HCT116 (cell line): ENCODE results near the gene IMPACT. TPM values are rescaled to one million over a fixed set of nuclear protein-coding genes. Genes with fewer than 3 reads are reported as not detected.

ENCODE experiments used
- ATAC-seq: fragments of 200-7000 bp; cut with Tn5 transposase; 2 replicates; pipeline ENCODE4 v1.9.1; 2020; ENCODE audit warnings: mild to moderate bottlenecking, moderate library complexity
- BruUV-seq: library from RNA; stranded (reverse); fragments of 400-500 nt; replicated peaks from 2 replicates; lab custom pipeline; 2021; lab: Mats Ljungman, UMichigan
- CTCF ChIA-PET: fragments of 300-600 bp; sonication (Branson Sonifier 250); formaldehyde crosslinking; loops from one replicate; lab custom pipeline; 2021; ENCODE audit warnings: antibody characterized with exemption; lab: Charles Lee
- POLR2A ChIA-PET: fragments of 300-600, 350-600 bp; sonication (Branson Sonifier 250); formaldehyde crosslinking; loops from one replicate; lab custom pipeline; 2021; ENCODE audit warnings: antibody characterized with exemption; lab: Charles Lee
- RAD21 ChIA-PET, 2 experiments: fragments of 300-600 bp; sonication (Branson Sonifier 250); formaldehyde crosslinking; loops; one replicate each; lab custom pipeline; 2023; ENCODE audit warnings: low total read pairs in 2 of 2; ENCODE audit not compliant: uncharacterized antibody in 2 of 2, unreplicated experiment in 2 of 2, low non-redundant PET in 1 of 2; lab: Charles Lee
- DNase-seq: peaks from one replicate; pipeline ENCODE4 v3.0.0-alpha.2; 2010; ENCODE audit warnings: low read depth, low spot score
- H2AFZ ChIP-seq: fragments of 200-600 bp; shearing (Covaris generic), sonication (generic); 2 replicates; pipeline ENCODE4 v1.6.1; 2017; ENCODE audit warnings: low read depth, mixed run types, mixed read lengths, antibody characterized with exemption, low read length; ENCODE audit not compliant: poor library complexity, severe bottlenecking
- H3K27ac ChIP-seq: 2 replicates; pipeline ENCODE4 v1.5.1; 2012; ENCODE audit warnings: low read depth, low read length
- H3K27me3 ChIP-seq: fragments of 200-600 bp; sonication (generic); 2 replicates; pipeline ENCODE4 v1.6.1; 2016; ENCODE audit warnings: mixed run types, low read length, mixed read lengths; ENCODE audit not compliant: insufficient read depth
- H3K36me3 ChIP-seq, 2 experiments: fragments of 200-500 bp in 1 of 2; fragments of 200-600 bp in 1 of 2; sonication (Bioruptor generic) in 1 of 2; sonication (generic) in 1 of 2; 2 replicates each; pipeline versions ENCODE4 v1.5.1 to v1.6.1; 2014 to 2016; ENCODE audit warnings: low read length in 2 of 2, inconsistent platforms in 1 of 2, mixed read lengths in 1 of 2, mixed run types in 1 of 2; ENCODE audit not compliant: insufficient read depth in 2 of 2, control insufficient read depth in 1 of 2
- H3K4me1 ChIP-seq, 2 experiments: fragments of 200-600 bp in 1 of 2; sonication (generic) in 1 of 2; 2 replicates each; pipeline versions ENCODE4 v1.5.1 to v1.6.1; 2012 to 2017; ENCODE audit warnings: low read length in 2 of 2, inconsistent platforms in 1 of 2, mild to moderate bottlenecking in 1 of 2, mixed read lengths in 1 of 2, mixed run types in 1 of 2, moderate library complexity in 1 of 2; ENCODE audit not compliant: insufficient read depth in 2 of 2, control insufficient read depth in 1 of 2
- H3K4me2 ChIP-seq: fragments of 200-600 bp; sonication (generic); 2 replicates; pipeline ENCODE4 v1.6.1; 2017; ENCODE audit warnings: mixed run types, low read length, mixed read lengths
- H3K4me3 ChIP-seq, 2 experiments: fragments of 200-600 bp in 1 of 2; sonication (generic) in 1 of 2; replicated peaks in 1 of 2; 2 replicates each; pipeline ENCODE4 v1.5.1; 2011 to 2016; ENCODE audit warnings: low read length in 2 of 2, control low read depth in 1 of 2, low read depth in 1 of 2, mild to moderate bottlenecking in 1 of 2, mixed read lengths in 1 of 2, mixed run types in 1 of 2
- H3K79me2 ChIP-seq: fragments of 200-600 bp; sonication (generic); 2 replicates; pipeline ENCODE4 v1.6.1; 2017; ENCODE audit warnings: mild to moderate bottlenecking, mixed run types, low read length, moderate library complexity, mixed read lengths; ENCODE audit not compliant: insufficient read depth
- H3K9ac ChIP-seq: fragments of 200-600 bp; sonication (generic); 2 replicates; pipeline ENCODE4 v1.6.1; 2016; ENCODE audit warnings: low read length, mixed read lengths
- H3K9me2 ChIP-seq: fragments of 200-600 bp; sonication (generic), shearing (Covaris generic); 2 replicates; pipeline ENCODE4 v1.6.1; 2017; ENCODE audit warnings: mixed run types, mild to moderate bottlenecking, moderate library complexity; ENCODE audit not compliant: insufficient read depth
- H3K9me3 ChIP-seq, 2 experiments: fragments of 200-500 bp in 1 of 2; fragments of 200-600 bp in 1 of 2; sonication (Bioruptor generic) in 1 of 2; sonication (generic) in 1 of 2; 2 replicates each; pipeline ENCODE4 v1.6.1; 2014 to 2017; ENCODE audit warnings: low read length in 2 of 2, mixed read lengths in 2 of 2, inconsistent platforms in 1 of 2, low read depth in 1 of 2, mild to moderate bottlenecking in 1 of 2, mixed run types in 1 of 2, moderate library complexity in 1 of 2; ENCODE audit not compliant: control insufficient read depth in 1 of 2, insufficient read depth in 1 of 2
- H4K20me1 ChIP-seq: fragments of 200-600 bp; sonication (generic), shearing (Covaris generic); 2 replicates; pipeline ENCODE4 v1.6.1; 2017; ENCODE audit warnings: mixed run types, mild to moderate bottlenecking, moderate library complexity; ENCODE audit not compliant: insufficient read depth
- CBX3 ChIP-seq: IDR thresholded peaks from 2 replicates; pipeline ENCODE4 v1.6.1; 2012; ENCODE audit warnings: low read depth
- CEBPB ChIP-seq: IDR thresholded peaks from 2 replicates; pipeline ENCODE4 v1.6.1; 2012; ENCODE audit warnings: low read depth
- EGR1 ChIP-seq: IDR thresholded peaks from 2 replicates; pipeline ENCODE4 v1.6.1; 2012; ENCODE audit warnings: low read depth
- EZH2phosphoT487 ChIP-seq: fragments of 200-600 bp; IDR thresholded peaks from 2 replicates; pipeline ENCODE4 v1.6.1; 2018; ENCODE audit warnings: antibody characterized with exemption, borderline replicate concordance
- FOSL1 ChIP-seq: IDR thresholded peaks from 2 replicates; pipeline ENCODE4 v1.6.1; 2012; ENCODE audit warnings: low read depth
- POLR2A ChIP-seq: IDR thresholded peaks from 2 replicates; pipeline ENCODE4 v1.7.0; 2011; ENCODE audit warnings: borderline replicate concordance; ENCODE audit not compliant: insufficient read depth, insufficient read length; ENCODE audit errors: extremely low read depth
- RAD21 ChIP-seq: IDR thresholded peaks from 2 replicates; pipeline ENCODE4 v1.6.1; 2012; ENCODE audit warnings: low read depth, mild to moderate bottlenecking
- REST ChIP-seq: IDR thresholded peaks from 2 replicates; pipeline ENCODE4 v1.6.1; 2012; ENCODE audit warnings: low read depth
- SP1 ChIP-seq: IDR thresholded peaks from 2 replicates; pipeline ENCODE4 v1.6.1; 2012; ENCODE audit warnings: low read depth
- SRF ChIP-seq: IDR thresholded peaks from 2 replicates; pipeline ENCODE4 v1.6.1; 2012; ENCODE audit warnings: low read depth
- YY1 ChIP-seq: IDR thresholded peaks from 2 replicates; pipeline ENCODE4 v1.6.1; 2011; ENCODE audit warnings: low read length, low read depth, moderate library complexity, mild to moderate bottlenecking; ENCODE audit not compliant: insufficient replicate concordance; ENCODE audit errors: extremely low read depth
- ZBTB33 ChIP-seq: IDR thresholded peaks from 2 replicates; pipeline ENCODE4 v1.6.1; 2011; ENCODE audit warnings: mild to moderate bottlenecking, low read length, moderate library complexity; ENCODE audit not compliant: insufficient replicate concordance; ENCODE audit errors: extremely low read depth
- ZFX ChIP-seq: fragments of 450-650 bp; IDR thresholded peaks from 2 replicates; pipeline ENCODE4 v1.6.1; 2017
- intact Hi-C: fragments of 100-400 bp; cut with micrococcal nuclease; formaldehyde crosslinking; loops from 2 replicates; pipeline ENCODE4 v1.10.0; 2022
- total RNA-seq: library from RNA; stranded (reverse); gene quantifications from one replicate; pipeline ENCODE4 v1.2.1, GENCODE V29; 2021; ENCODE audit not compliant: unreplicated experiment
- TF ChIP-seq, protein P1 (sequence below): IDR thresholded peaks from 2 replicates; pipeline ENCODE4 v1.6.1; 2012

IMPACT gene
- total RNA-seq, 1 experiment from 2014 or later, result 46.4 TPM

GRCh38 chr18:24443870-24444269 is 17.4 kb downstream of the IMPACT start:
- no peak overlapping the region for H3K9ac ChIP-seq
- intact Hi-C loops, result no loop called here

More at GRCh38 chr18:24443870-24444269, 17.4 kb downstream of the IMPACT start:
- no peak for ATAC-seq
- Histone ChIP-seq H3K4me3 (no peak overlapping the region), H2AFZ (no peak overlapping the region), H3K9me3 (no peaks in the 10 kb centered on the region), H3K27me3 (no peaks in the 10 kb centered on the region), H3K79me2 (no peaks in the 10 kb centered on the region)
- POLR2A ChIA-PET, result no interaction called here
- TF ChIP-seq POLR2A (no peak), CEBPB (no peak), ZFX (no peak), SP1 (no peak), EZH2phosphoT487 (no peak), ZBTB33 (no peak), EGR1 (no peak), CBX3 (no peak), REST (no peak), YY1 (no peak), FOSL1 (no peak), SRF (no peak), RAD21 (no peak)
- TF ChIP-seq, protein P1, sequence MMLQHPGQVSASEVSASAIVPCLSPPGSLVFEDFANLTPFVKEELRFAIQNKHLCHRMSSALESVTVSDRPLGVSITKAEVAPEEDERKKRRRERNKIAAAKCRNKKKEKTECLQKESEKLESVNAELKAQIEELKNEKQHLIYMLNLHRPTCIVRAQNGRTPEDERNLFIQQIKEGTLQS, result no peak
- TF ChIP-seq, all 23 proteins: peak for 0
- BruUV-seq, result no TSS peak
- Histone ChIP-seq H4K20me1 (no peaks in the 10 kb centered on the region), H3K36me3 (peaks cover 29 to 54% of the 10 kb centered on the region in 2 experiments), H3K27ac (no peak overlapping the region), H3K4me1 (no peaks in the 10 kb centered on the region), H3K4me2 (no peak overlapping the region), H3K9me2 (no peaks in the 10 kb centered on the region)
- no peak for DNase-seq
- ChIA-PET RAD21 (no interaction called here), CTCF (interaction anchor here (1.4 to 2.0 kb wide), 2 partner anchors 10 to 16 kb away, joined by 4 to 7 read pairs; no protein-coding TSS in a partner anchor)
